Sciatic nerve (tissue), 2 donors: ENCODE measurements around the gene FUBP1. TPM values are rescaled to one million over a fixed set of nuclear protein-coding genes. Genes with fewer than 3 reads are reported as not detected.

Source experiments
- ATAC-seq: fragments of 200-7000 bp; cut with Tn5 transposase; one replicate; pipeline ENCODE4 v1.9.1; 2020; ENCODE audit warnings: mild to moderate bottlenecking, moderate library complexity
- DNase-seq: peaks from one replicate; pipeline ENCODE4 v3.0.0-alpha.2; 2020; ENCODE audit warnings: low spot score
- intact Hi-C: fragments of 100-400 bp; cut with DNase I; formaldehyde crosslinking; loops from one replicate; pipeline ENCODE4 v1.14.2; 2022
- total RNA-seq: library from RNA; stranded (reverse); fragmentation: NEBNext Ultra II Directional; extraction: Animal tissue kit (Norgen Biotek cat#: 25700); gene quantifications from one replicate; pipeline ENCODE4 v1.2.1, GENCODE V29; 2021
- donor health status: DM: no; HTN: no; CAD: no.
- donor health status: DM: no; HTN: no; CAD: no.

Gene FUBP1
- total RNA-seq, 1 donor from 2014 or later, result 141 TPM

GRCh38 chr1:77905603-77906002 lies 73.3 kb downstream of the FUBP1 start:
- no peak for DNase-seq
- intact Hi-C loops, result no loop called here
- ATAC-seq, result no peak

- ATAC-seq, result peak; percentile 83
- intact Hi-C loops, result no loop called here
- no peak for DNase-seq
Measured at GRCh38 chr1:77900687-77901293, 78.1 kb downstream of the FUBP1 start.

- DNase-seq (no peak), ATAC-seq (no peak)
- intact Hi-C loops, result no loop called here
Measured at GRCh38 chr1:77899647-77900320, 79.1 kb downstream of the FUBP1 start.

Other genes starting within 250 kb of the FUBP1 start
- gene USP33, start 219.2 kb downstream of the FUBP1 start, total RNA-seq, result 87.1 TPM
- 29.4 TPM for gene MIGA1, start 199.4 kb downstream of the FUBP1 start, total RNA-seq
- gene NEXN, start 90.4 kb downstream of the FUBP1 start, total RNA-seq, result 10.6 TPM
- gene DNAJB4, start 25.9 kb upstream of the FUBP1 start, total RNA-seq, result 87.0 TPM
- gene GIPC2, start 66.9 kb upstream of the FUBP1 start, total RNA-seq, result 4.0 TPM